Prostate gland (tissue), 2 donors: ENCODE results near the gene MPV17L2. TPM values are rescaled to one million over a fixed set of nuclear protein-coding genes. Genes with fewer than 3 reads are reported as not detected.

ENCODE experiments used
- DNase-seq: peaks from one replicate; pipeline ENCODE4 v3.0.0-alpha.2; 2019; ENCODE audit warnings: low spot score
- H3K27ac ChIP-seq, 2 donors: fragments of 200-600 bp; sonication (generic); 2 replicates each; pipeline ENCODE4 v1.5.1; 2017 to 2019
- H3K27me3 ChIP-seq: fragments of 200-600 bp; sonication (generic); replicated peaks from 2 replicates; pipeline ENCODE4 v1.5.1; 2019; ENCODE audit not compliant: insufficient read depth
- H3K36me3 ChIP-seq, 2 donors: fragments of 200-600 bp; sonication (generic); 1 replicate in 1 of 2; 2 replicates in 1 of 2; pipeline versions ENCODE4 v1.5.1 to v1.8.1; 2017 to 2019
- H3K4me1 ChIP-seq: fragments of 200-600 bp; sonication (generic); replicated peaks from 2 replicates; pipeline ENCODE4 v1.5.1; 2019
- H3K4me3 ChIP-seq, 2 donors: fragments of 200-600 bp; sonication (generic); 2 replicates each; pipeline ENCODE4 v1.5.1; 2017 to 2019
- H3K9me3 ChIP-seq: fragments of 200-600 bp; sonication (generic); 2 replicates; pipeline ENCODE4 v1.5.1; 2017
- CTCF ChIP-seq, 4 experiments: fragments of 200-600 bp in 2 of 4; fragments of 450-650 bp in 2 of 4; sonication (generic) in 2 of 4; IDR thresholded peaks; 1 replicate in 3 of 4; 2 replicates in 1 of 4; pipeline ENCODE4 v1.5.1; 2016 to 2019; ENCODE audit warnings: antibody characterized with exemption in 4 of 4, mild to moderate bottlenecking in 2 of 4, moderate library complexity in 2 of 4
- POLR2A ChIP-seq: fragments of 450-650 bp; IDR thresholded peaks from one replicate; pipeline ENCODE4 v1.6.1; 2016; ENCODE audit warnings: antibody characterized with exemption, mild to moderate bottlenecking
- POLR2AphosphoS5 ChIP-seq: sonication (generic); formaldehyde crosslinking; IDR thresholded peaks from one replicate; pipeline ENCODE4 v1.6.1; 2017; ENCODE audit warnings: antibody characterized with exemption
- WGBS: methylation state at CpG from one replicate; pipeline ENCODE4 v1.1.5; 2018; 5-methylcytosine and 5-hydroxymethylcytosine counted together
- intact Hi-C: fragments of 100-400 bp; cut with DNase I; formaldehyde crosslinking; loops from one replicate; pipeline ENCODE4 v1.14.2; 2022
- total RNA-seq, 2 donors: library from RNA; depleted of rRNA; stranded (reverse); fragments of >200 nt; gene quantifications; one replicate each; pipeline ENCODE4 v1.1.0, GENCODE V29; 2016

Gene MPV17L2
- total RNA-seq, 2 donors from 2014 or later, result 8.5 to 21.1 TPM

DNA sequence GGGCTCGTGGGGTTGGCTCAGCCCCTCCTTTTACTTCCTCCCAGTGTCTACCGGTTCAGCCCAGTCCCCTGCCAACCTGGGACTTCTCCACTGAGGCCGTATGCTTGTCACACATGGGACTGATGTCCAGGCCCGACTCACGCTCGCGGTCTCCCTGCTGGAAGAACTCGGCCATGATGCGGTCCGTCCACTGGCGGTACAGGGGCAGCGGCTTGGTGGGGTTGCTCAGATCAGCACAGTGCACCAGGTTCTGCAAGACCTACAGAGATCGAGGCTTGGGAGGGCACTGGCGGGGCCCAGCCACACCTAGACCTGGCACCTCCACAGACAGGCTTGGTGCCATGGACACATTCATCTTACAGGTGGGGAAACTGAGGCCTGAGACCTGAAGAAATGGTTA is 18.7 kb downstream of the MPV17L2 start:
- Histone ChIP-seq H3K4me3 (no peak overlapping the region), H3K9me3 (no peaks in the 10 kb centered on the region), H3K36me3 (no peaks in the 10 kb centered on the region), H3K4me1 (no peaks in the 10 kb centered on the region), H3K27me3 (no peaks in the 10 kb centered on the region), H3K27ac (no peak overlapping the region)
- WGBS, result 76% methylated on average over 14 of the region's 14 CpGs
- no peak for DNase-seq
- intact Hi-C loops, result no loop called here
- TF ChIP-seq CTCF (IDR thresholded peaks at IDR 0.05), result no peak
- no peak for TF ChIP-seq POLR2AphosphoS5
- TF ChIP-seq POLR2A, result no peak

- TF ChIP-seq POLR2A, result no peak
- no peak for TF ChIP-seq POLR2AphosphoS5
- TF ChIP-seq CTCF (IDR thresholded peaks at IDR 0.05), result no peak
- H3K27ac ChIP-seq, result no peak overlapping the region
- H3K9me3 ChIP-seq, result no peaks in the 10 kb centered on the region
- intact Hi-C loops, result no loop called here
- H3K27me3 ChIP-seq, result no peaks in the 10 kb centered on the region
- DNase-seq, result no peak
- no peaks in the 10 kb centered on the region for H3K36me3 ChIP-seq
- no peaks in the 10 kb centered on the region for H3K4me1 ChIP-seq
- WGBS, result 61% methylated on average over 7 of the region's 7 CpGs
- H3K4me3 ChIP-seq, result no peak overlapping the region
Observed at GRCh38 chr19:18214779-18215433, 21.9 kb downstream of the MPV17L2 start.

- TF ChIP-seq CTCF (IDR thresholded peaks at IDR 0.05) (no peak), POLR2AphosphoS5 (no peak), POLR2A (no peak)
- 93% methylated on average over 8 of the region's 8 CpGs for WGBS
- H3K4me1 ChIP-seq, result no peaks in the 10 kb centered on the region
Observed at GRCh38 chr19:18216789-18217188, 23.8 kb downstream of the MPV17L2 start.

GRCh38 chr19:18218159-18218558 is 25.1 kb downstream of the MPV17L2 start:
- H3K27ac ChIP-seq, result no peak overlapping the region
- WGBS, result 86% methylated on average over 17 of the region's 17 CpGs
- H3K36me3 ChIP-seq, result no peaks in the 10 kb centered on the region
- TF ChIP-seq POLR2A, result no peak
- TF ChIP-seq POLR2AphosphoS5, result no peak
- TF ChIP-seq CTCF (IDR thresholded peaks at IDR 0.05), result no peak
- no peak for DNase-seq
- no peaks in the 10 kb centered on the region for H3K4me1 ChIP-seq
- no peaks in the 10 kb centered on the region for H3K9me3 ChIP-seq
- intact Hi-C loops, result no loop called here
- no peak overlapping the region for H3K4me3 ChIP-seq
- H3K27me3 ChIP-seq, result no peaks in the 10 kb centered on the region

More at GRCh38 chr19:18216789-18217188, 23.8 kb downstream of the MPV17L2 start:
- intact Hi-C loops, result no loop called here
- Histone ChIP-seq H3K36me3 (no peaks in the 10 kb centered on the region), H3K9me3 (no peaks in the 10 kb centered on the region), H3K27me3 (no peaks in the 10 kb centered on the region), H3K4me3 (no peak overlapping the region), H3K27ac (no peak overlapping the region)
- DNase-seq, result no peak

DNA sequence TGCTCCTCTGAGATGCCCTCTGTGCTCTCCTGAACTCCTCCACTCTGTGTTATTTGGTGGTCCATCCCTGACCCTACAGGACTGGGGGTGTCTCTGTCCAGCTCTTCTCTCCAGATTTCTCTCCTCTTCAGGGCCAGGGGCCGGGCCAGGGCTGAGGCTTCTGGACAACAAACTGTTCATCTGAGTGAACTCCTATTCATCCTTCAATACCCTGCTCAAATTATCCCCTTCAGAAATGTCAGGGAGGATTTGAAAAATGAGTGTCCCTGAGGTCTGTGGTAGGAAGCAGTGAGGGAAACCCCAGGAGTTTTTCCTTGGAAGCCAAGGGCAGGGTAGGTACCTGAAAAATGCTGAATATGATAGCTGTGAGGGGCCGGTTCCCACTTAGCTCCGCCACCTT is 25.6 kb downstream of the MPV17L2 start:
- Histone ChIP-seq H3K4me3 (no peak overlapping the region), H3K27ac (no peak overlapping the region), H3K9me3 (no peaks in the 10 kb centered on the region), H3K36me3 (no peaks in the 10 kb centered on the region), H3K27me3 (no peaks in the 10 kb centered on the region), H3K4me1 (no peaks in the 10 kb centered on the region)
- intact Hi-C loops, result no loop called here
- WGBS, result 86% methylated on average over 3 of the region's 3 CpGs
- no peak for TF ChIP-seq CTCF (IDR thresholded peaks at IDR 0.05)
- TF ChIP-seq POLR2A, result no peak
- TF ChIP-seq POLR2AphosphoS5, result no peak
- DNase-seq, result no peak
